ENCODE data around the gene ADAM10.

- TF ChIP-seq EZH2 (IDR thresholded peaks at IDR 0.05; ENCODE audit: borderline replicate concordance, low read length) (no peak), CTCF (IDR thresholded peaks at IDR 0.05; ENCODE audit: low read length) (no peak)
These were observed 44.4 kb upstream of the ADAM10 start for GRCh38 chr15:58793862-58794261.

Data from OCI-LY1 (cell line).